Natural killer cell treated with Interleukin-12 subunit alpha and Interleukin-12 subunit beta and Interleukin-15 and Interleukin-18, amount 100 ng/mL, for 72 hours (primary cell): ENCODE measurements around the gene TOP3B. TPM values are rescaled to one million over a fixed set of nuclear protein-coding genes. Genes with fewer than 3 reads are reported as not detected.

Experiments used
- ATAC-seq, 2 donors: fragments of 150-1000 bp; cut with Tn5 transposase in 1 of 2; sonication (Bioruptor Pico), chemical (Tn5 transposase) in 1 of 2; 2 replicates each; pipeline ENCODE4 v1.10.0; 2021
- DNase-seq: peaks from one replicate; pipeline ENCODE4 v3.0.0; 2022; ENCODE audit warnings: low spot score
- H3K27ac Mint-ChIP-seq, 2 donors: 1 replicate in 1 of 2; 2 replicates in 1 of 2; pipeline ENCODE4 v1.8.0; 2022; ENCODE audit warnings: mixed read lengths in 2 of 2, mild to moderate bottlenecking in 1 of 2, moderate library complexity in 1 of 2
- H3K27me3 Mint-ChIP-seq, 2 donors: 1 replicate in 1 of 2; 2 replicates in 1 of 2; pipeline ENCODE4 v1.8.0; 2022; ENCODE audit warnings: mixed read lengths in 2 of 2
- H3K36me3 Mint-ChIP-seq: one replicate; pipeline ENCODE4 v1.8.0; 2022; ENCODE audit warnings: mixed read lengths
- H3K4me1 Mint-ChIP-seq, 2 donors: 1 replicate in 1 of 2; 2 replicates in 1 of 2; pipeline ENCODE4 v1.8.0; 2022; ENCODE audit warnings: low read depth in 2 of 2, mixed read lengths in 2 of 2, mild to moderate bottlenecking in 1 of 2
- H3K4me3 Mint-ChIP-seq: one replicate; pipeline ENCODE4 v1.8.0; 2022; ENCODE audit warnings: mixed read lengths
- H3K9me3 Mint-ChIP-seq: 2 replicates; pipeline ENCODE4 v1.8.0; 2022; ENCODE audit warnings: mixed read lengths
- total RNA-seq, 2 donors: library from RNA; stranded (reverse); gene quantifications; one replicate each; pipeline ENCODE4 v1.2.3, GENCODE V29; 2022

TOP3B gene, protein sequence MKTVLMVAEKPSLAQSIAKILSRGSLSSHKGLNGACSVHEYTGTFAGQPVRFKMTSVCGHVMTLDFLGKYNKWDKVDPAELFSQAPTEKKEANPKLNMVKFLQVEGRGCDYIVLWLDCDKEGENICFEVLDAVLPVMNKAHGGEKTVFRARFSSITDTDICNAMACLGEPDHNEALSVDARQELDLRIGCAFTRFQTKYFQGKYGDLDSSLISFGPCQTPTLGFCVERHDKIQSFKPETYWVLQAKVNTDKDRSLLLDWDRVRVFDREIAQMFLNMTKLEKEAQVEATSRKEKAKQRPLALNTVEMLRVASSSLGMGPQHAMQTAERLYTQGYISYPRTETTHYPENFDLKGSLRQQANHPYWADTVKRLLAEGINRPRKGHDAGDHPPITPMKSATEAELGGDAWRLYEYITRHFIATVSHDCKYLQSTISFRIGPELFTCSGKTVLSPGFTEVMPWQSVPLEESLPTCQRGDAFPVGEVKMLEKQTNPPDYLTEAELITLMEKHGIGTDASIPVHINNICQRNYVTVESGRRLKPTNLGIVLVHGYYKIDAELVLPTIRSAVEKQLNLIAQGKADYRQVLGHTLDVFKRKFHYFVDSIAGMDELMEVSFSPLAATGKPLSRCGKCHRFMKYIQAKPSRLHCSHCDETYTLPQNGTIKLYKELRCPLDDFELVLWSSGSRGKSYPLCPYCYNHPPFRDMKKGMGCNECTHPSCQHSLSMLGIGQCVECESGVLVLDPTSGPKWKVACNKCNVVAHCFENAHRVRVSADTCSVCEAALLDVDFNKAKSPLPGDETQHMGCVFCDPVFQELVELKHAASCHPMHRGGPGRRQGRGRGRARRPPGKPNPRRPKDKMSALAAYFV
- 10 to 100 TPM; 45.3 to 83.5 TPM for total RNA-seq

GRCh38 chr22:21982338-21982965 is at the start of gene TOP3B:
Gene TOP3B (minus strand): TSS chr22:21982787. CDS start chr22:21975709, 7,078 bp downstream.
- Mint-ChIP-seq H3K27ac (peak within 1 kb of the TSS; percentile 70 to 88), H3K4me3 (peak within 1 kb of the TSS; percentile 85), H3K36me3 (no peaks in the 10 kb centered on the region), H3K4me1 (peaks cover 21 to 25% of the 10 kb centered on the region in 2 donors), H3K27me3 (no peaks in the 10 kb centered on the region), H3K9me3 (no peaks in the 10 kb centered on the region)
- peak; percentile 86 for DNase-seq
- peak; percentile 94 to 95 for ATAC-seq

DNA sequence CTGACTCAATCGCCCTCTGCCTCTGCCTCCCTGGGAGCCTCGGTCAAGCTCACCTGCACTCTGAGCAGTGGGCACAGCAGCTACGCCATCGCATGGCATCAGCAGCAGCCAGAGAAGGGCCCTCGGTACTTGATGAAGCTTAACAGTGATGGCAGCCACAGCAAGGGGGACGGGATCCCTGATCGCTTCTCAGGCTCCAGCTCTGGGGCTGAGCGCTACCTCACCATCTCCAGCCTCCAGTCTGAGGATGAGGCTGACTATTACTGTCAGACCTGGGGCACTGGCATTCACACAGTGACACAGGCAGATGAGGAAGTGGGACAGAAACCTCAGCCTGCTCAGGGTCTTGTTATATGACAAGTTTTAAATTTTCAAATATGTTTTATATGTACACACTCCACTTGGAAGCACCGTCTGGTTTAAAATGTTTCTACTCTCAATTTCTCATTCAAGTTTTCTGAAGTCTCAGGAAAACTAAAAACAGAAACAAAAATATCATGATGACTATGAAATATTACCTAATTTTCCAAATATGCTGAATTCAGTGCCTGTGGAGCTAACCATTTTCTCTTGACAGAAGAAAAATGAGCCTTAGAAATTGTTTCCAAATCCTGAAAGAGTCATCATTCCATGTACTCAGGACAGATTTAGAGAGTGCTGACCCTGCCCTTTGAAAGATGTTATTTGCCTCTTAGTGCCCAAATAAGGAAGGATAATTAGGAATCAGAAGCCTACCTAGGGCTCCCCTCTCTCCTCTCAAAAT is 48.8 kb upstream of the TOP3B start:
- Mint-ChIP-seq H3K27me3 (peaks cover 13 to 15% of the 10 kb centered on the region in 2 donors), H3K4me1 (no peaks in the 10 kb centered on the region), H3K4me3 (no peak overlapping the region)

GRCh38 chr22:22030493-22031182 is 48.1 kb upstream of the TOP3B start:
- Mint-ChIP-seq H3K27ac (no peak overlapping the region), H3K27me3 (peaks cover 8 to 9% of the 10 kb centered on the region in 2 donors), H3K36me3 (no peaks in the 10 kb centered on the region), H3K4me3 (no peak overlapping the region), H3K9me3 (no peaks in the 10 kb centered on the region), H3K4me1 (no peaks in the 10 kb centered on the region)
- DNase-seq (no peak), ATAC-seq (no peak)

More for the DNA sequence above, 48.8 kb upstream of the TOP3B start:
- ATAC-seq (no peak), DNase-seq (no peak)
- Mint-ChIP-seq H3K9me3 (no peaks in the 10 kb centered on the region), H3K27ac (no peak overlapping the region), H3K36me3 (no peaks in the 10 kb centered on the region)

GRCh38 chr22:22027955-22028354 is 45.4 kb upstream of the TOP3B start:
- H3K27ac Mint-ChIP-seq: no peak overlapping the region
- no peak for ATAC-seq
- H3K36me3 Mint-ChIP-seq: no peaks in the 10 kb centered on the region
- H3K9me3 Mint-ChIP-seq: no peaks in the 10 kb centered on the region
- H3K4me1 Mint-ChIP-seq: peaks cover 0 to 3% of the 10 kb centered on the region in 2 donors
- no peak for DNase-seq
- H3K4me3 Mint-ChIP-seq: no peak overlapping the region
- H3K27me3 Mint-ChIP-seq: peaks cover 0 to 1% of the 10 kb centered on the region in 2 donors

DNA sequence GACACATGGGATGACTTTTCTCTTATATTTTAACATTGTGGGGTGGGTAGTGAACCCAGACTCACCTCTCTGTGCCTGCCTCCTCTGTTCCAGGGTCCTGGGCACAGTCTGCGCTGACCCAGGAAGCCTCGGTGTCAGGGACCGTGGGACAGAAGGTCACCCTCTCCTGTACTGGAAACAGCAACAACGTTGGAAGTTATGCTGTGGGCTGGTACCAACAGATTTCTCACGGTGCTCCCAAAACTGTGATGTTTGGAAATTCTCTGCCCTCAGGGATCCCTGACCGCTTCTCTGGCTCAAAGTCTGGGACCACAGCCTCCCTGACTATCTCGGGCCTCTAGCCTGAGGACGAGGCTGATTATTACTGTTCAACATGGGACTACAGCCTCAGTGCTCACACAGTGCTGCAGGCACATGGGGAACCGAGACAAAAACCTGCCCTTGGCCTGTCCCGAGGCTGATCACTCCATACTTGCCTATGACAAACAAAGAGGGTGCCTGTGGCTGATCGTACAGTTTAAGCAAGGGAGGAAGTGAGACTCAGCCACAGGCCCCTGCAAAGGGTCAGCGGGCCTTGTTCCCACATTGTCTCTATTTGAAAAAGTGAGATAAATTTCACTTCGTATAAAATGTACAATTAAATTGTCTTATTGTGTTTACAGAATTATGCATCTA is 43.7 kb upstream of the TOP3B start:
- DNase-seq: no peak
- no peaks in the 10 kb centered on the region for H3K9me3 Mint-ChIP-seq
- H3K4me1 Mint-ChIP-seq: peaks cover 0 to 3% of the 10 kb centered on the region in 2 donors
- peaks cover 0 to 4% of the 10 kb centered on the region in 2 donors for H3K27me3 Mint-ChIP-seq
- H3K27ac Mint-ChIP-seq: no peak overlapping the region
- H3K36me3 Mint-ChIP-seq: no peaks in the 10 kb centered on the region
- ATAC-seq: no peak
- H3K4me3 Mint-ChIP-seq: no peak overlapping the region

- Mint-ChIP-seq H3K27ac (no peak overlapping the region), H3K27me3 (peaks cover 3 to 4% of the 10 kb centered on the region in 2 donors), H3K4me1 (peaks cover 0 to 3% of the 10 kb centered on the region in 2 donors), H3K36me3 (no peaks in the 10 kb centered on the region), H3K9me3 (no peaks in the 10 kb centered on the region), H3K4me3 (no peak overlapping the region)
- DNase-seq: no peak
- ATAC-seq: peak in 1 of 2 donors; percentile 45
Observed at GRCh38 chr22:22025320-22026156, 43.0 kb upstream of the TOP3B start.

GRCh38 chr22:22024440-22024839 is 41.9 kb upstream of the TOP3B start:
- H3K36me3 Mint-ChIP-seq: no peaks in the 10 kb centered on the region
- peaks cover 0 to 3% of the 10 kb centered on the region in 2 donors for H3K4me1 Mint-ChIP-seq
- no peak overlapping the region for H3K4me3 Mint-ChIP-seq
- ATAC-seq (no peak), DNase-seq (no peak)
- no peaks in the 10 kb centered on the region for H3K9me3 Mint-ChIP-seq
- peaks cover 4 to 7% of the 10 kb centered on the region in 2 donors for H3K27me3 Mint-ChIP-seq
- no peak overlapping the region for H3K27ac Mint-ChIP-seq

DNA sequence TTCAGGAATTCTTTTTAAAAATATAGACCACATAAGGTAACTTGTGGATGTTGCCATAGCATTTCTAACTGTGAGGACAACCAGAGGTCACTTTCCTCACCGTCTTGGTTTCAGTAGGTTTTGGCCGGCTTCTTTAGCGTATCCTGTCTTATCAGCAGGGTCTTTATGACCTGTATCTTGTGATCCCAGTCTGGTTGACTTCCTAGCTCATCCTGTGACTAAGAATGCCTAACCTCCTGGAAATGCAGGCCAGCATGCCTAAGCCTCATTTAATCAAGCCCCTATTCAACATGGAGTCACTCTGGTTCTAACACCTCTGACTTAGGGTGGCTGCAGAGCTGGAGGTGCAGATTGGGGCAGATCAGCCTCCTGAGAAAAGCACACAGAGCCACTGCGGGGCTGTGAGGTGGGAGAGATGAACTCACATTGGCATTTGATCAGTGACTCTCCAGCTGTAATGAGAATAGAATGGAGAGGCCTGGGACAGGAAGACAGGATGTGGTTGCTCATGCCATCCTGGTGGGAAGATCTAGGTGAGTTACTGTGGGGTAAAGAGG is 41.1 kb upstream of the TOP3B start:
- DNase-seq: no peak
- Mint-ChIP-seq H3K4me3 (no peak overlapping the region), H3K36me3 (no peaks in the 10 kb centered on the region), H3K4me1 (peaks cover 0 to 3% of the 10 kb centered on the region in 2 donors), H3K27ac (no peak overlapping the region), H3K27me3 (peaks cover 4 to 7% of the 10 kb centered on the region in 2 donors), H3K9me3 (no peaks in the 10 kb centered on the region)
- ATAC-seq: no peak

- Mint-ChIP-seq H3K4me1 (peaks cover 0 to 3% of the 10 kb centered on the region in 2 donors), H3K27ac (no peak overlapping the region), H3K9me3 (no peaks in the 10 kb centered on the region), H3K4me3 (no peak overlapping the region), H3K36me3 (no peaks in the 10 kb centered on the region), H3K27me3 (peaks cover 9 to 13% of the 10 kb centered on the region in 2 donors)
- DNase-seq (no peak), ATAC-seq (peak in 1 of 2 donors; percentile 21)
Observed at GRCh38 chr22:22022947-22023534, 40.5 kb upstream of the TOP3B start.

DNA sequence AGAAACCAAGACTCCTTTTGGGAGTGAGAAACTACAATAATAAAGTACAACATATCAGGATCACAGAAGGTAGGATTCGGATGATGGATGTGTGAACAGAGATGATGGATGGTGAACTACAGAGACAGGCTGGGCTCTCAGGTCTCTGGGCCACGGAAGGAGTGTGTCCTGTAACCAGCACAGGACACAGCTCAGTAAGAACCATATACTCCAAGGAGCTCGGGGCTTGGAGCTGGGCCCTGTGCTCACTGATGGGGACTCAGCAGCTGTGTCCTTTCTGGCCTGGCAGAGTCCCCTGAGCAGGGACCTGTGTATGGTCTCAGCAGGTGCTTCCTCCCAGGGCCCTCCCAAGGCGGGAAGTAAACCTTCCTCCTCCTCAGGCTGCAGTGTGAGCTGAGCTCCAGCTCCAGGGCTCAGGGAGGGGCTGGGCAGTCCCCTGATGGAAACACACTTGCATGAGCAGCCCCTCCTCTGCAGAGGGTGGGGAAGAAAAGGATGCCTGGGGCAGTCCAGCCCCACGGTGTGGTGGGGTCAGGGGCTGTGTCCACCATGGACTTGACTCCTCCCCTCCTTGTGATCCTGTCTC is 39.8 kb upstream of the TOP3B start:
- ATAC-seq: peak in 1 of 2 donors; percentile 36
- Mint-ChIP-seq H3K4me3 (no peak overlapping the region), H3K9me3 (no peaks in the 10 kb centered on the region), H3K27me3 (peaks cover 10 to 17% of the 10 kb centered on the region in 2 donors), H3K27ac (no peak overlapping the region), H3K4me1 (peaks cover 0 to 3% of the 10 kb centered on the region in 2 donors), H3K36me3 (no peaks in the 10 kb centered on the region)
- no peak for DNase-seq
